Endothelial cell of umbilical vein (primary cell): Measurements from ENCODE around the gene MPND. TPM values are rescaled to one million over a fixed set of nuclear protein-coding genes. Genes with fewer than 3 reads are reported as not detected.

Experiments
- BruUV-seq: library from RNA; stranded (reverse); fragments of 400-500 nt; replicated peaks from 2 replicates; lab custom pipeline; 2021; lab: Mats Ljungman, UMichigan
- CTCF ChIA-PET: fragments of 300-600, 350-600 bp; sonication (Branson Sonifier 250); formaldehyde crosslinking; loops from one replicate; lab custom pipeline; 2021; ENCODE audit warnings: antibody characterized with exemption, inconsistent platforms; lab: Charles Lee
- POLR2A ChIA-PET: fragments of 300-600, 350-600 bp; sonication (Branson Sonifier 250); formaldehyde crosslinking; loops from one replicate; lab custom pipeline; 2021; ENCODE audit warnings: antibody characterized with exemption, inconsistent platforms; lab: Charles Lee
- DNase-seq: peaks from one replicate; pipeline ENCODE4 v3.0.0-alpha.2; 2011; ENCODE audit warnings: low read depth, low spot score
- FAIRE-seq: peaks from 2 replicates; lab custom pipeline; 2011; peaks lifted over from hg19 to GRCh38; lab: Jason Lieb, UNC
- H2AFZ ChIP-seq: 2 replicates; pipeline ENCODE4 v1.6.0; 2012; ENCODE audit warnings: low read depth, low read length, control low read depth, inconsistent platforms
- H3K27ac ChIP-seq: 2 replicates; pipeline ENCODE4 v1.5.1; 2011; ENCODE audit warnings: low read depth, mild to moderate bottlenecking, control low read depth, low read length, moderate library complexity; ENCODE audit not compliant: insufficient read depth
- H3K27me3 ChIP-seq, 2 experiments: 2 replicates each; pipeline versions ENCODE4 v1.6.0 to v1.6.1; 2011; ENCODE audit warnings: low read length in 2 of 2, mixed read lengths in 1 of 2; ENCODE audit not compliant: control insufficient read depth in 2 of 2, insufficient read depth in 2 of 2
- H3K36me3 ChIP-seq, 2 experiments: 2 replicates in 1 of 2; 3 replicates in 1 of 2; pipeline ENCODE4 v1.5.1; 2011; ENCODE audit warnings: low read length in 2 of 2, mild to moderate bottlenecking in 1 of 2, moderate library complexity in 1 of 2; ENCODE audit not compliant: control insufficient read depth in 2 of 2, insufficient read depth in 2 of 2; ENCODE audit errors: extremely low read depth in 1 of 2
- H3K4me1 ChIP-seq: 3 replicates; pipeline ENCODE4 v1.5.1; 2011; ENCODE audit warnings: mild to moderate bottlenecking, low read length; ENCODE audit not compliant: control insufficient read depth, insufficient read depth; ENCODE audit errors: extremely low read depth
- H3K4me2 ChIP-seq: 2 replicates; pipeline ENCODE4 v1.6.1; 2011; ENCODE audit warnings: low read length, control low read depth, mixed read lengths; ENCODE audit not compliant: insufficient read depth
- H3K4me3 ChIP-seq, 3 experiments: fragments of 200-600 bp in 1 of 3; sonication (generic), shearing (Covaris generic) in 1 of 3; replicated peaks in 1 of 3; 2 replicates each; pipeline ENCODE4 v1.5.1; 2011 to 2016; ENCODE audit warnings: control low read depth in 3 of 3, low read length in 3 of 3, mild to moderate bottlenecking in 2 of 3, inconsistent platforms in 1 of 3, low read depth in 1 of 3, moderate library complexity in 1 of 3; ENCODE audit not compliant: insufficient read depth in 1 of 3
- H3K79me2 ChIP-seq: 2 replicates; pipeline ENCODE4 v1.6.0; 2012; ENCODE audit warnings: low read length, inconsistent platforms; ENCODE audit not compliant: control insufficient read depth, insufficient read depth
- H3K9ac ChIP-seq: replicated peaks from 2 replicates; pipeline ENCODE3; 2011; ENCODE audit warnings: low read length, control low read depth; ENCODE audit not compliant: insufficient read depth; ENCODE audit errors: extremely low read depth
- H3K9me1 ChIP-seq: replicated peaks from 3 replicates; pipeline ENCODE4 v1.6.0; 2011; ENCODE audit warnings: mild to moderate bottlenecking, low read length; ENCODE audit not compliant: control insufficient read depth, insufficient read depth; ENCODE audit errors: extremely low read depth
- H3K9me3 ChIP-seq: replicated peaks from 2 replicates; pipeline ENCODE4 v1.5.1; 2012; ENCODE audit warnings: low read length, inconsistent platforms; ENCODE audit not compliant: control insufficient read depth, insufficient read depth
- H4K20me1 ChIP-seq: replicated peaks from 2 replicates; pipeline ENCODE3; 2011; ENCODE audit warnings: mild to moderate bottlenecking, low read length; ENCODE audit not compliant: control insufficient read depth, insufficient read depth; ENCODE audit errors: extremely low read depth
- EZH2 ChIP-seq: IDR thresholded peaks from 2 replicates; pipeline ENCODE4 v1.6.1; 2012; ENCODE audit warnings: borderline replicate concordance, low read depth, mild to moderate bottlenecking, moderate library complexity, low read length, inconsistent platforms; ENCODE audit not compliant: severe bottlenecking
- FOS ChIP-seq: IDR thresholded peaks from 2 replicates; pipeline ENCODE4 v1.6.1; 2011; ENCODE audit warnings: mild to moderate bottlenecking, low read length, moderate library complexity, borderline replicate concordance; ENCODE audit not compliant: insufficient read depth
- GATA2 ChIP-seq: IDR thresholded peaks from 2 replicates; pipeline ENCODE4 v1.7.0; 2011; ENCODE audit warnings: low read depth, mild to moderate bottlenecking, moderate library complexity, mixed read lengths, low read length; ENCODE audit not compliant: insufficient read length, insufficient read depth
- JUN ChIP-seq: IDR thresholded peaks from 2 replicates; pipeline ENCODE4 v1.6.1; 2011; ENCODE audit warnings: borderline replicate concordance, low read depth; ENCODE audit not compliant: insufficient read length, insufficient read depth
- MYC ChIP-seq: IDR thresholded peaks from one replicate; pipeline ENCODE4 v1.6.1; 2011; ENCODE audit warnings: mild to moderate bottlenecking, low read depth, low read length
- POLR2A ChIP-seq: IDR thresholded peaks from 2 replicates; pipeline ENCODE4 v1.6.1; 2012; ENCODE audit warnings: low read depth, mild to moderate bottlenecking, control low read depth, low read length
- POLR2AphosphoS5 ChIP-seq: IDR thresholded peaks from 2 replicates; pipeline ENCODE4 v1.6.1; 2012; ENCODE audit warnings: low read depth, mild to moderate bottlenecking, control low read depth, low read length, moderate library complexity; ENCODE audit not compliant: insufficient read depth
- dilution Hi-C: fragments of 300-500 bp; cut with MboI; formaldehyde crosslinking; loops from one replicate; pipeline ENCODE4 v1.15.0; 2019; ENCODE audit warnings: low sequenced_read_pairs; ENCODE audit not compliant: extremely low pct_ligation_motif_present
- intact Hi-C: fragments of 100-400 bp; cut with micrococcal nuclease; formaldehyde crosslinking; loops from one replicate; pipeline ENCODE4 v1.10.0; 2022
- polyA plus RNA-seq, 4 experiments: library from polyadenylated mRNA; depleted of rRNA in 3 of 4; stranded (reverse) in 3 of 4; unstranded in 1 of 4; fragments of >200 nt; gene quantifications; 2 replicates each; pipeline versions ENCODE4 v1.2.1 to v1.2.3, GENCODE V29; 2011 to 2012; ENCODE audit warnings: missing spikeins in 1 of 4
- total RNA-seq: library from RNA; stranded (reverse); gene quantifications from 2 replicates; pipeline ENCODE4 v1.2.3, GENCODE V29; 2021
- TF ChIP-seq, protein P1 (sequence below): IDR thresholded peaks from 2 replicates; pipeline ENCODE4 v1.6.1; 2011; ENCODE audit not compliant: insufficient read depth, insufficient read length

MPND gene
- total and polyA plus RNA-seq, 2 donors (not counting 3 experiments of a cell fraction or from before 2014, with no cell fraction given) = 14.8 to 21.1 TPM

DNA sequence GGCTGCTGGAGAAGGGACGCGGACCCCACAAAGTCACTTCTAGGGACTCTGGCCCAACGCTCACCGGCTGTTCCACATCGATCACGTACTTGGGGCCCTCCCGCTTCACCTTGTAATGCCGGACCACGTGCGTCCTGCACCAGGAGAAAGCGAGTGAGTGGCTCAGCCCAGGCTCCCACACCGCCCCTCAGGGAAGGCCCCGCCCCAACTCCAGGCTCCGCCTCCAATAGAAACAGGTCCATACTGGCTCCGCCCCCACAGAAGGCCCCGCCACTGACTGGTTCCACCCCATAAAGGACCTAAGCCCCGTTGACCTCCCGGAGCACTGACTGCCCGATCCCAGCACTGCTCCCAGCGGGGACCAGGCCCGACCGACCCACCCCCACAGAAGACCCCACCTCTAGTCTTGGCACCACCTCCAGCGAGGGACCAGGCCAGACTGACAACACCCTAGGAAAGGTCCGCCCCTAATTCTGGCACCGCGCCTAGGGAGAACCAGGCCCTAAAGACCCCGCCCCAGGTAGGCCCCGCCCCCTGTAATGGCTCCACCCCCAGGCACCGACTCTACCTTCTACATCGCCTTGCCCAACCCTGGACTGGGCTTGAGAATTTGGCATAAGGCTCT, 16.0 kb upstream of the MPND start:
- H3K9me3 ChIP-seq = no peaks in the 10 kb centered on the region
- dilution Hi-C loops (no loop called here), intact Hi-C loops (no loop called here)
- H3K4me3 ChIP-seq = no peak overlapping the region
- POLR2A ChIA-PET = interaction anchor here (1.1 kb wide), 1 partner anchor 15 kb away, joined by 6 read pairs; the partner anchor contains the start of gene MPND
- H3K27me3 ChIP-seq = no peaks in the 10 kb centered on the region
- CTCF ChIA-PET = interaction anchor here (0.8 kb wide), 1 partner anchor 80 kb away, joined by 4 read pairs; the partner anchor contains the start of gene YJU2
- BruUV-seq = no TSS peak
- no peak overlapping the region for H3K9ac ChIP-seq
- no peaks in the 10 kb centered on the region for H4K20me1 ChIP-seq
- peaks cover 3% of the 10 kb centered on the region for H3K4me1 ChIP-seq
- peak overlapping the region; percentile 87 for H2AFZ ChIP-seq
- no peak overlapping the region for H3K27ac ChIP-seq
- peak; percentile 43 for DNase-seq
- FAIRE-seq = no peak
- no peaks in the 10 kb centered on the region for H3K79me2 ChIP-seq
- H3K4me2 ChIP-seq = peak overlapping the region; percentile 50
- H3K36me3 ChIP-seq = no peaks in the 10 kb centered on the region
- H3K9me1 ChIP-seq = no peaks in the 10 kb centered on the region
- TF ChIP-seq GATA2 (no peak), FOS (no peak)
- TF ChIP-seq, protein P1, sequence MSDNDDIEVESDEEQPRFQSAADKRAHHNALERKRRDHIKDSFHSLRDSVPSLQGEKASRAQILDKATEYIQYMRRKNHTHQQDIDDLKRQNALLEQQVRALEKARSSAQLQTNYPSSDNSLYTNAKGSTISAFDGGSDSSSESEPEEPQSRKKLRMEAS = peak; percentile 60

DNA sequence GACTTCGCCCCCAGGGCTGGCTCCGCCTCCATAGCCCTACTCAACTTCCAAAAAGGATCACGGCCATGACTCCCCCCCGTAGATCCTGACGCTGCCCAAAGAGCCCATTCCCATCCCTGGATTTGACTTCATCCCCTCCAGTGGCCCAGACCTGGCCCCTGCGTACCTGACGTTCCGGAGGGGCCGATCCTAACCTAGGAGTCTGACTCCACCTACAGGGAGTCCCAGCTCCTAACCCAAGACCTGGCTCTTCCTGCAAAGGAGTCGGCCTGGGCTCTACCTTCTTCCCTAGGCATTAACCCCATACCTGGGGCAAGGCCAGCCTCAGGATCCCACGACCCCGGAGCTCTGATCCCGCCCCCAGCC, 15.5 kb upstream of the MPND start:
- H3K4me3 ChIP-seq = no peak overlapping the region
- POLR2A ChIA-PET = interaction anchor here (1.1 kb wide), 1 partner anchor 15 kb away, joined by 6 read pairs; the partner anchor contains the start of gene MPND
- H3K27me3 ChIP-seq = no peaks in the 10 kb centered on the region
- no peaks in the 10 kb centered on the region for H4K20me1 ChIP-seq
- no peak for TF ChIP-seq GATA2
- TF ChIP-seq POLR2A = no peak
- TF ChIP-seq JUN = no peak
- TF ChIP-seq FOS = no peak
- TF ChIP-seq MYC = no peak
- no peak for TF ChIP-seq EZH2
- TF ChIP-seq POLR2AphosphoS5 = no peak
- TF ChIP-seq, protein P1 = no peak
- dilution Hi-C loops (no loop called here), intact Hi-C loops (loop anchor here (1.0 kb wide), 1 partner anchor 15 kb away; the partner anchor contains the start of gene MPND)
- peaks cover 3% of the 10 kb centered on the region for H3K4me1 ChIP-seq
- peak overlapping the region; percentile 54 for H2AFZ ChIP-seq
- H3K9ac ChIP-seq = no peak overlapping the region
- no peaks in the 10 kb centered on the region for H3K9me3 ChIP-seq
- no peak overlapping the region for H3K27ac ChIP-seq
- FAIRE-seq (no peak), DNase-seq (no peak)
- BruUV-seq = no TSS peak
- no peaks in the 10 kb centered on the region for H3K36me3 ChIP-seq
- no peaks in the 10 kb centered on the region for H3K9me1 ChIP-seq
- CTCF ChIA-PET = interaction anchor here (0.6 to 0.8 kb wide), 2 partner anchors 60 to 81 kb away, joined by 3 to 4 read pairs; partner anchors contain the start of gene YJU2
- H3K4me2 ChIP-seq = no peak overlapping the region
- H3K79me2 ChIP-seq = no peaks in the 10 kb centered on the region
